ENCODE results near the gene YJU2.
"Not testable (repeated sequence)": the region's sequence is repeated elsewhere in the genome, so short reads cannot be mapped to it uniquely, and the experiment has no call there.

The YJU2 gene

DNA sequence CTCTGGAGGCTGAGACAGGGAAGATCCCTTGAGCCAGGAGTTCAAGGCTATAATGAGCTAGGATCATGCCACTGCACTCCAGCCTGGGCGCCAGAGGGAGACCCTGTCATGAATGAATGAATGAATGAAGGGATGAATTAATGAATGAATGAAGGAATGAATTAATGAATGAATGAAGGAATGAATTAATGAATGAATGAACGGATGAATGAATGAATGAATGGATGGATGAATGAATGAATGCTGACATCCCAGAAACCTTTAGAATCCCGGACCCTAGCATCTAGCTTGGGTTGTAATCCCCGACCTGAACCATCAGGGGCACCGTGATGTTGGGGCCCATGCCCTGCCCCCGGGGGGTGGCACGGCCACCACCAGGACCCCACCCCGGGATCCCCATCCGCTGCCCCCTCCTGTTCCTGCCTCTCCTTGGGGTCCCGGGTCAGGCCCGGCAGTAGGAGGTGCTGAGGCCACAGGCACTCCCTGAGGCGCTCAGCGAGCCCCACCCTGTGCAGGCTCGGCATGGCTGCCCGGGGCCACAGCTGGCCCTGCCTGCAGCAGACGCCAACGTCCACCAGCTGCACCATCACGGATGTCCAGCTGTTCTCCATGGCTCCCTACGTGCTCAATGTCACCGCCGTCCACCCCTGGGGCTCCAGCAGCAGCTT, 14.1 kb upstream of the YJU2 start:
- Histone ChIP-seq H3K36me3 (peaks cover 0 to 22% (median 0%) of the 10 kb centered on the region in 11 experiments; a peak in 5 of 22 replicates), H3K4me3 (no peak overlapping the region), H3K9ac (no peak overlapping the region), H3K27me3 (no peaks in the 10 kb centered on the region), H3K4me1 (peaks cover 11 to 40% (median 17%) of the 10 kb centered on the region in 10 experiments), H3K9me3 (replicated peaks in 1 of 11) (no peaks in the 10 kb centered on the region), H4K20me1 (peaks cover 0 to 10% (median 0%) of the 10 kb centered on the region in 11 experiments; a peak in 1 of 22 replicates), H3K27ac (no peak overlapping the region), H3K4me2 (peak overlapping the region in 2 of 11 experiments; percentile 4 to 26; a peak in 2 of 22 replicates)
- no peak for TF ChIP-seq Cebpa-rat (IDR thresholded peaks at IDR 0.05)

DNA sequence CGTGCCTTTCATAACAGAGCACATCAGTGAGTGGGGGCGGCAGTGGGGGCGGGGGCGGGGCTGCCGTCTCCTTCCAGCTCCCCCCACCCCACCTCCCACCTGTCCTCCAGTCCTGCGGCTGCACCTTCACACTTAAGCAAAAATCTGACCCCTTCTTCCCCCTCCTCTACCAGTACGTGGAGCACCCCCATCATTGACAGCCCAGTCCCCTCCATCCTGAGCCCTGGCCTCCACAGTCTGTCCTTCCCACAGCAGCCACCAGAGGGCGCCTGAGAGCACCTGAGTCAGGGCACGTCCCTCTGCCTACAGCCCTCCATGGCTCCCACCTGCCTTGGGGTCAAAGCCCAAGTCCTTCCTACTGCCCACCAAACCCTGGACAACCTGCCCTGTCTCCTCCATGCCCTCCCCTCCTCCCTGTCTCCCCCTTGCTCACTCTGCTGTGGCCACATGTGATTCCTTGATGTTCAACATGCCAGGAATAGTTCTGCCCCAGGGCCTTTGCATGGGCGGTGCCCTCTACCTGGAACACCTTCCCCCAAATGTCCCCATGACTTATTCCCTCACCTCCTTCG, 13.5 kb upstream of the YJU2 start:
- no peak overlapping the region for H3K4me3 ChIP-seq
- H3K27ac ChIP-seq, result no peak overlapping the region

DNA sequence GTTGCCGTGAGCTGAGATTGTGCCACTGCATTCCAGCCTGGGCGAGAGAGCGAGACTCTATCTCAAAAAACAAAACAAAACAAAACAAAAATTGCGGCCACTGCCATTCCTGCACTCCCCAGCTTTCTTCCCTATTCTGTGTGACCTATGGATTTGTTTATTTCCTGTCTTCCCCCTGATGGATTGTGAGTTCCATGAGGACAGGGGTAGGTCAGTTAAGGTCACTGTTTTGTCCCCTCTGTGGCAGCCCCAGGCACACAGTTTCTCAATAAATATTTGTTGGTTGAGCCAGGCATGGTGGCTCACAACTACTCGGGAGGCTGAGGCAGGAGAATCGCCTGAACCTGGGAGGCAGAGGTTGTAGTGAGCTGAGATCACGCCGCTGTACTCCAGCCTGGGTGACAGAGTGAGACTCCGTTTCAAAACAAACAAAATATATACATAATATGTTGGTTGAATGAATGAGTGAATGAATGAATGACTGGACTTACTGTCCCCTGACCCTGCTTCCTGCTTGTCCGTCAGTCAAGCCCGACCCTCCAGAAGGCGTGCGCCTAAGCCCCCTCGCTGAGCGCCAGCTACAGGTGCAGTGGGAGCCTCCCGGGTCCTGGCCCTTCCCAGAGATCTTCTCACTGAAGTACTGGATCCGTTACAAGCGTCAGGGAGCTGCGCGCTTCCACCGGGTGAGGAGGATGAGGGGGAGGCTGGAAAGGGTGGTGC, 12.6 kb upstream of the YJU2 start:
- H3K9me3 ChIP-seq (replicated peaks in 1 of 11), result no peaks in the 10 kb centered on the region
- H3K9ac ChIP-seq, result 0 out of 22 replicates have a peak overlapping the region, but pooled peaks of 2 of the 11 experiments have one; percentile 4 to 25
- H3K4me3 ChIP-seq, result no peak overlapping the region
- peak overlapping the region in 2 of 11 experiments; percentile 1 to 38; a peak in 3 of 22 replicates for H3K4me2 ChIP-seq
- no peak overlapping the region for H3K27ac ChIP-seq
- no peak for TF ChIP-seq Cebpa-rat (IDR thresholded peaks at IDR 0.05)
- peaks cover 2 to 24% (median 4%) of the 10 kb centered on the region in 10 experiments; a peak in 19 of 20 replicates for H3K4me1 ChIP-seq
- 0 out of 22 replicates have a peak, but pooled peaks cover 0 to 10% (median 0%) of the 10 kb centered on the region in 11 experiments for H4K20me1 ChIP-seq
- H3K36me3 ChIP-seq, result peaks cover 0 to 22% (median 0%) of the 10 kb centered on the region in 11 experiments; a peak in 5 of 22 replicates
- H3K27me3 ChIP-seq, result no peaks in the 10 kb centered on the region

More for the DNA sequence above, 13.5 kb upstream of the YJU2 start:
- Histone ChIP-seq H3K36me3 (peaks cover 0 to 22% (median 0%) of the 10 kb centered on the region in 11 experiments; a peak in 5 of 22 replicates), H4K20me1 (peaks cover 0 to 10% (median 0%) of the 10 kb centered on the region in 11 experiments; a peak in 1 of 22 replicates), H3K4me1 (peaks cover 11 to 33% (median 13%) of the 10 kb centered on the region in 10 experiments), H3K4me2 (peak overlapping the region in 2 of 11 experiments; percentile 1 to 38; a peak in 2 of 22 replicates), H3K27me3 (no peaks in the 10 kb centered on the region), H3K9me3 (replicated peaks in 1 of 11) (no peaks in the 10 kb centered on the region), H3K9ac (no peak overlapping the region)
- no peak for TF ChIP-seq Cebpa-rat (IDR thresholded peaks at IDR 0.05)

DNA sequence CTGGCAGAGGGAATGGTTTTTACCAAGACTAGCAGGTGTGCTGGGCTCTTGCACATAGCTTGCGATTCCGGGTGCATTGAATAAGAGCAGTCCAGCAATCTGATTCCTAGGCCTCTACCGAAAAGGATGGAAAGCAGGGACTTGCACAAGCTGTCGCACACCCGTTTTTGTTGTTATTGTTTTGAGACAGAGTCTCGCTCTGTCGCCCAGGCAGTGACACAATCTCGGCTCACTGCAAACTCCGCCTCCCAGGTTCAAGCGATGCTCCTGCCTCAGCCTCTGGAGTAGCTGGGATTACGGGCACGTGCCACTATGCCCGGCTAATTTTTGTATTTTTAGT, 12.0 kb upstream of the YJU2 start:
- Histone ChIP-seq H3K9me3 (replicated peaks in 1 of 11) (no peaks in the 10 kb centered on the region), H3K9ac (no peak overlapping the region), H3K27ac (no peak overlapping the region), H4K20me1 (0 out of 22 replicates have a peak, but pooled peaks cover 0 to 10% (median 0%) of the 10 kb centered on the region in 11 experiments), H3K4me1 (peaks cover 0 to 20% (median 0%) of the 10 kb centered on the region in 10 experiments; a peak in 3 of 20 replicates), H3K4me2 (no peak overlapping the region; a peak in 1 of 22 replicates), H3K36me3 (peaks cover 0 to 22% (median 0%) of the 10 kb centered on the region in 11 experiments; a peak in 5 of 22 replicates), H3K27me3 (no peaks in the 10 kb centered on the region), H3K4me3 (no peak overlapping the region)
- TF ChIP-seq Cebpa-rat (IDR thresholded peaks at IDR 0.05), result no peak

DNA sequence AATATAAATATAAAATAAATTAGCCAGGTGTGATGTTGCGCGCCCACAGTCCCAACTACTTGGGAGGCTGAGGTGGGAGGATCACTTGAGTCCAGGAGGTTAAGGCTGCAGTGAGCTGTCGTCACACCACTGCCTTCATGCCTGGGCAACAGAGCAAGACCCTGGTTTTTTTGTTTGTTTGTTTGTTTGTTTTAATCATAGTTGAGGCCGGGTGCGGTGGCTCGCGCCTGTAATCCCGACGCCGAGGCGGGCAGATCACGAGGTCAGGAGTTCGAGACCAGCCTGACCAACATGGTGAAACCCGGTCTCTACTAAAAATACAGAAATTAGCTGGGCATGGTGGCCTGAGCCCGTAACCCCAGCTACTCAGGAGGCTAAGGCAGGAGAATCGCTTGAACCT, 9.4 kb upstream of the YJU2 start:
- H3K27ac ChIP-seq, H3K27me3 ChIP-seq, H4K20me1 ChIP-seq, H3K9ac ChIP-seq, H3K4me2 ChIP-seq, H3K4me3 ChIP-seq: not testable (repeated sequence)
- H3K36me3 ChIP-seq, result peaks cover 0 to 22% (median 0%) of the 10 kb centered on the region in 11 experiments; a peak in 5 of 22 replicates
- H3K4me1 ChIP-seq, result peaks cover 9 to 36% (median 12%) of the 10 kb centered on the region in 10 experiments; a peak in 19 of 20 replicates
- H3K9me3 ChIP-seq (replicated peaks in 1 of 11), result peaks cover 0 to 12% (median 7%) of the 10 kb centered on the region in 11 experiments; a peak in 11 of 22 replicates

GRCh38 chr19:4238831-4239230, 8.0 kb upstream of the YJU2 start:
- Histone ChIP-seq H3K4me1 (peaks cover 13 to 42% (median 18%) of the 10 kb centered on the region in 10 experiments; a peak in 19 of 20 replicates), H3K9ac (no peak overlapping the region), H3K9me3 (replicated peaks in 1 of 11) (peaks cover 0 to 12% (median 7%) of the 10 kb centered on the region in 11 experiments; a peak in 11 of 22 replicates), H3K4me3 (no peak overlapping the region), H4K20me1 (0 out of 22 replicates have a peak, but pooled peaks cover 0 to 10% (median 0%) of the 10 kb centered on the region in 11 experiments), H3K4me2 (no peak overlapping the region), H3K27ac (no peak overlapping the region), H3K27me3 (no peaks in the 10 kb centered on the region), H3K36me3 (peaks cover 0 to 22% (median 0%) of the 10 kb centered on the region in 11 experiments; a peak in 5 of 22 replicates)
- no peak for TF ChIP-seq Cebpa-rat (IDR thresholded peaks at IDR 0.05)

DNA sequence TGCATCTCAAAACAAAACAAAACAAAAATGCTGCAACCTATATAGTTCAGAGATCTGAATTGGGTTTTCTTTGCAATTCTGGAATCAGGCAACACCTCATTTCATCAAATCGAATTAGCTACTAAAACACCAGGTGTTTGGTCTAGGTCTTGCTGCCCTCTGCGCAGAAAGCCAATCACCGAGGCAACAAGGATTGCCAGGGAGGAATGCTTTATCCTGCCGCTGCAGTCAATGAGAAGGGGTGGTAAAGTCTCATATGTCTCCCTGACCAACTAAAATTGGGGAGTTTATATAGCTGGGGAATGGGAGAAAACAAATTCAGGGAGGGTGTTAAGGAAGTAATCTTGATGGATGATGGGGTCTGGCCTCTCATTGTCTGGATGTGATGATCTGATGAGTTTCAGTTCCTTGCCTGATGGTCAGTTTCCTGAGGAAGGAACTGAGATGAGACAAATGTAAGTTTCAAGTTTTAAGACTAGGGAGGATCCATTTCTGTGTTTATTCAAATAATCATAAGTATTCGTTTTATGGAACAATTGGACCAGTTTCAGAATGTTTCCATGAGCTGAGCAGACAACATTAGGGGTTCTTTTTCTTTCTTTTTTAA, 5.0 kb upstream of the YJU2 start:
- peak overlapping the region in 7 of 11 experiments; percentile 16 to 74 (median 60); a peak in 9 of 22 replicates for H3K9ac ChIP-seq
- H3K4me2 ChIP-seq, result peak overlapping the region; percentile 33 to 90 (median 54)
- peaks cover 0 to 13% (median 0%) of the 10 kb centered on the region in 11 experiments; a peak in 5 of 22 replicates for H3K36me3 ChIP-seq
- peak overlapping the region in 9 of 11 experiments; percentile 29 to 83 (median 65); a peak in 17 of 22 replicates for H3K27ac ChIP-seq
- H3K27me3 ChIP-seq, result no peaks in the 10 kb centered on the region
- TF ChIP-seq Cebpa-rat (IDR thresholded peaks at IDR 0.05), result no peak
- H4K20me1 ChIP-seq, result no peaks in the 10 kb centered on the region
- H3K4me3 ChIP-seq, result peak overlapping the region in 3 of 10 experiments; percentile 14 to 37 (median 22); a peak in 3 of 20 replicates
- peaks cover 0 to 12% (median 7%) of the 10 kb centered on the region in 11 experiments; a peak in 11 of 22 replicates for H3K9me3 ChIP-seq (replicated peaks in 1 of 11)
- peaks cover 19 to 48% (median 26%) of the 10 kb centered on the region in 10 experiments for H3K4me1 ChIP-seq

- Histone ChIP-seq H4K20me1 (peaks cover 0 to 31% (median 9%) of the 10 kb centered on the region in 11 experiments; a peak in 11 of 22 replicates), H3K9ac (peak overlapping the region in 3 of 11 experiments; percentile 93 to 95 (median 95); a peak in 2 of 22 replicates), H3K4me3 (0 out of 20 replicates have a peak overlapping the region, but pooled peaks of 1 of the 10 experiments have one; percentile 75), H3K9me3 (replicated peaks in 1 of 11) (peaks cover 0 to 11% (median 7%) of the 10 kb centered on the region in 11 experiments; a peak in 11 of 22 replicates), H3K4me2 (peak overlapping the region; percentile 52 to 87 (median 68); a peak in 21 of 22 replicates), H3K27ac (peak overlapping the region in 9 of 11 experiments; percentile 92 to 99 (median 96); a peak in 13 of 22 replicates), H3K36me3 (peaks cover 22 to 34% (median 28%) of the 10 kb centered on the region in 11 experiments), H3K4me1 (peaks cover 24 to 49% (median 34%) of the 10 kb centered on the region in 10 experiments)
- H3K27me3 ChIP-seq, result not testable (repeated sequence)
These were observed 942 bp upstream of the YJU2 start for GRCh38 chr19:4245938-4246337.
